H1 (cell line): ENCODE results near the gene SLC37A1. TPM values are rescaled to one million over a fixed set of nuclear protein-coding genes. Genes with fewer than 3 reads are reported as not detected.

Experiments used
- CTCF ChIA-PET: fragments of 300-600 bp; sonication (Branson Sonifier 250); formaldehyde crosslinking; loops from one replicate; lab custom pipeline; 2021; ENCODE audit not compliant: partially characterized antibody; lab: Charles Lee
- POLR2A ChIA-PET: fragments of 300-600 bp; sonication (Branson Sonifier 250); formaldehyde crosslinking; loops from one replicate; lab custom pipeline; 2021; ENCODE audit warnings: inconsistent platforms; ENCODE audit not compliant: partially characterized antibody; lab: Charles Lee
- DNase-seq, 2 experiments: peaks; one replicate each; pipeline versions ENCODE4 v3.0.0 to v3.0.0-alpha.2; 2010 to 2022; ENCODE audit warnings: low spot score in 2 of 2, low read depth in 1 of 2, mixed read lengths in 1 of 2
- FAIRE-seq: peaks from 2 replicates; lab custom pipeline; 2011; peaks lifted over from hg19 to GRCh38; lab: Jason Lieb, UNC
- H2AFZ ChIP-seq: 2 replicates; pipeline ENCODE4 v1.8.1; 2012; ENCODE audit warnings: low read length, inconsistent platforms
- H2AK5ac ChIP-seq: 2 replicates; pipeline ENCODE4 v1.6.1; 2013; ENCODE audit warnings: low read depth, low read length
- H2BK120ac ChIP-seq: replicated peaks from 2 replicates; pipeline ENCODE3; 2013; ENCODE audit warnings: low read depth, low read length, inconsistent platforms
- H2BK12ac ChIP-seq: 2 replicates; pipeline ENCODE4 v1.6.1; 2013; ENCODE audit warnings: low read depth, low read length
- H2BK15ac ChIP-seq: 2 replicates; pipeline ENCODE4 v1.6.1; 2013; ENCODE audit warnings: low read length
- H2BK20ac ChIP-seq: 2 replicates; pipeline ENCODE4 v1.6.1; 2013; ENCODE audit warnings: low read length
- H2BK5ac ChIP-seq: 2 replicates; pipeline ENCODE4 v1.6.1; 2013; ENCODE audit warnings: low read depth, low read length
- H3K14ac ChIP-seq: 2 replicates; pipeline ENCODE4 v1.6.1; 2013; ENCODE audit warnings: inconsistent platforms; ENCODE audit not compliant: insufficient read length
- H3K18ac ChIP-seq: 2 replicates; pipeline ENCODE4 v1.6.1; 2013; ENCODE audit warnings: low read length; ENCODE audit errors: extremely low read depth
- H3K23ac ChIP-seq: 2 replicates; pipeline ENCODE4 v1.6.1; 2013; ENCODE audit warnings: inconsistent platforms; ENCODE audit not compliant: insufficient read length
- H3K23me2 ChIP-seq: 2 replicates; pipeline ENCODE4 v1.6.1; 2013; ENCODE audit warnings: low read depth, low read length
- H3K27ac ChIP-seq: 2 replicates; pipeline ENCODE4 v1.6.1; 2011; ENCODE audit warnings: low read depth, low read length, inconsistent platforms
- H3K27me3 ChIP-seq, 4 experiments: replicated peaks in 1 of 4; 1 replicate in 1 of 4; 2 replicates in 3 of 4; pipeline versions ENCODE4 v1.6.1 to v1.8.1; 2011 to 2013; ENCODE audit warnings: low read length in 3 of 4, mild to moderate bottlenecking in 3 of 4, inconsistent platforms in 2 of 4, mixed read lengths in 2 of 4, moderate library complexity in 1 of 4; ENCODE audit not compliant: control insufficient read depth in 3 of 4, insufficient read depth in 3 of 4; ENCODE audit errors: extremely low read depth in 1 of 4
- H3K36me3 ChIP-seq, 4 experiments: 2 replicates each; pipeline versions ENCODE4 v1.6.1 to v1.8.1; 2011 to 2013; ENCODE audit warnings: mild to moderate bottlenecking in 4 of 4, low read length in 3 of 4, moderate library complexity in 2 of 4, control low read depth in 1 of 4, inconsistent platforms in 1 of 4; ENCODE audit not compliant: insufficient read depth in 4 of 4, control insufficient read depth in 2 of 4
- H3K4ac ChIP-seq: replicated peaks from 2 replicates; pipeline ENCODE3; 2013; ENCODE audit warnings: low read length, low read depth, mixed read lengths, inconsistent platforms; ENCODE audit not compliant: insufficient read length
- H3K4me1 ChIP-seq, 4 experiments: replicated peaks in 1 of 4; 1 replicate in 1 of 4; 2 replicates in 3 of 4; pipeline versions ENCODE4 v1.6.1 to v1.8.1; 2011 to 2013; ENCODE audit warnings: low read length in 3 of 4, inconsistent platforms in 2 of 4, mixed read lengths in 1 of 4; ENCODE audit not compliant: insufficient read depth in 4 of 4, control insufficient read depth in 3 of 4
- H3K4me2 ChIP-seq, 2 experiments: 2 replicates each; pipeline versions ENCODE4 v1.6.1 to v1.8.1; 2011 to 2013; ENCODE audit warnings: low read depth in 2 of 2, low read length in 2 of 2, control low read depth in 1 of 2, inconsistent platforms in 1 of 2, mild to moderate bottlenecking in 1 of 2; ENCODE audit not compliant: insufficient read depth in 1 of 2
- H3K4me3 ChIP-seq, 4 experiments: fragments of 200-600, 300-600 bp in 1 of 4; sonication (generic), shearing (Covaris generic), sonication (Bioruptor Twin) in 1 of 4; 2 replicates each; pipeline versions ENCODE4 v1.5.1 to v1.8.1; 2011 to 2016; ENCODE audit warnings: low read length in 4 of 4, low read depth in 3 of 4, control low read depth in 2 of 4, inconsistent platforms in 2 of 4, mild to moderate bottlenecking in 2 of 4, mixed read lengths in 1 of 4, moderate library complexity in 1 of 4; ENCODE audit not compliant: insufficient read depth in 2 of 4; ENCODE audit errors: extremely low read depth in 1 of 4
- H3K56ac ChIP-seq: replicated peaks from 2 replicates; pipeline ENCODE3; 2013; ENCODE audit warnings: low read depth, mild to moderate bottlenecking, mixed read lengths, low read length, inconsistent platforms; ENCODE audit not compliant: insufficient read length
- H3K79me1 ChIP-seq: 2 replicates; pipeline ENCODE4 v1.6.1; 2013; ENCODE audit warnings: low read depth, low read length, control low read depth
- H3K79me2 ChIP-seq, 2 experiments: 2 replicates each; pipeline versions ENCODE4 v1.6.1 to v1.8.1; 2012 to 2013; ENCODE audit warnings: low read length in 2 of 2, mild to moderate bottlenecking in 2 of 2, inconsistent platforms in 1 of 2; ENCODE audit not compliant: insufficient read depth in 2 of 2, control insufficient read depth in 1 of 2
- H3K9ac ChIP-seq, 4 experiments: replicated peaks in 1 of 4; 1 replicate in 1 of 4; 2 replicates in 3 of 4; pipeline versions ENCODE4 v1.6.1 to v1.8.1; 2011 to 2013; ENCODE audit warnings: low read depth in 3 of 4, low read length in 3 of 4, control low read depth in 2 of 4, mild to moderate bottlenecking in 2 of 4, moderate library complexity in 2 of 4, inconsistent platforms in 1 of 4; ENCODE audit errors: extremely low read depth in 1 of 4
- H3K9me3 ChIP-seq, 2 experiments: 2 replicates each; pipeline versions ENCODE4 v1.6.1 to v1.8.1; 2012 to 2013; ENCODE audit warnings: mild to moderate bottlenecking in 2 of 2, moderate library complexity in 2 of 2, control low read depth in 1 of 2, inconsistent platforms in 1 of 2, low read depth in 1 of 2, low read length in 1 of 2, mixed read lengths in 1 of 2; ENCODE audit not compliant: insufficient read depth in 2 of 2
- H4K20me1 ChIP-seq, 2 experiments: replicated peaks in 1 of 2; 2 replicates each; pipeline versions ENCODE3 to v1.8.1; 2011 to 2013; ENCODE audit warnings: inconsistent platforms in 2 of 2, low read length in 2 of 2, mild to moderate bottlenecking in 1 of 2; ENCODE audit not compliant: insufficient read depth in 2 of 2, control insufficient read depth in 1 of 2
- H4K5ac ChIP-seq: 2 replicates; pipeline ENCODE4 v1.6.1; 2013; ENCODE audit warnings: low read length, low read depth, mixed read lengths, inconsistent platforms; ENCODE audit not compliant: insufficient read length
- H4K8ac ChIP-seq: 2 replicates; pipeline ENCODE4 v1.8.0; 2013; ENCODE audit warnings: mild to moderate bottlenecking, moderate library complexity, low read length, inconsistent platforms; ENCODE audit not compliant: insufficient read depth; ENCODE audit errors: extremely low read depth
- H4K91ac ChIP-seq: replicated peaks from 2 replicates; pipeline ENCODE3; 2013; ENCODE audit warnings: low read length, mixed read lengths, inconsistent platforms; ENCODE audit not compliant: insufficient read length
- ASH2L ChIP-seq: fragments of 200-600, 300-600 bp; sonication (generic); IDR thresholded peaks from one replicate; pipeline ENCODE4 v1.7.1; 2017; ENCODE audit warnings: low read length
- EZH2 ChIP-seq: fragments of 200-600 bp; sonication (generic); IDR thresholded peaks from 2 replicates; pipeline ENCODE4 v1.7.1; 2012; ENCODE audit warnings: low read depth, mild to moderate bottlenecking, moderate library complexity, low read length, inconsistent platforms; ENCODE audit not compliant: severe bottlenecking
- KDM4A ChIP-seq: IDR thresholded peaks from one replicate; pipeline ENCODE4 v1.7.1; 2012; ENCODE audit warnings: low read depth, mild to moderate bottlenecking, moderate library complexity, low read length, inconsistent platforms; ENCODE audit not compliant: severe bottlenecking
- KDM5A ChIP-seq: fragments of 200-600 bp; IDR thresholded peaks from 2 replicates; pipeline ENCODE4 v1.7.1; 2012; ENCODE audit warnings: mild to moderate bottlenecking, low read length, inconsistent platforms, mixed read lengths
- TAF7 ChIP-seq: optimal IDR thresholded peaks from 2 replicates; pipeline ENCODE3; 2011; ENCODE audit warnings: low read depth, mild to moderate bottlenecking, inconsistent platforms, low read length, moderate library complexity, borderline replicate concordance
- WGBS, 2 experiments: shearing (Covaris generic) in 1 of 2; methylation state at CpG; one replicate each; pipeline versions ENCODE4 v1.1.6 to v1.1.7; 2013 to 2015; ENCODE audit warnings: low lambda C conversion rate in 2 of 2, mixed read lengths in 2 of 2, inconsistent platforms in 1 of 2, low coverage in 1 of 2, missing lambda C conversion rate in 1 of 2; ENCODE audit not compliant: insufficient replicate concordance in 2 of 2, insufficient coverage in 1 of 2, insufficient read length in 1 of 2; ENCODE audit errors: extremely low coverage in 1 of 2, missing lambda C conversion rate in 1 of 2; 5-methylcytosine and 5-hydroxymethylcytosine counted together
- polyA plus RNA-seq, 7 experiments: library from polyadenylated mRNA; depleted of rRNA in 3 of 7; stranded (reverse) in 5 of 7; unstranded in 2 of 7; fragments of >200 nt in 5 of 7; fragments of 200-250 nt in 2 of 7; gene quantifications; 1 replicate in 5 of 7; 2 replicates in 1 of 7; 4 replicates in 1 of 7; pipeline versions ENCODE4 v1.2.1 to v1.2.3, GENCODE V29; 2011 to 2013; ENCODE audit warnings: missing spikeins in 2 of 7, mixed read lengths in 2 of 7
- total RNA-seq: library from RNA; stranded (reverse); fragmentation: NEBNext Ultra II Directional; extraction: Animal tissue kit (Norgen Biotek cat#: 25700); gene quantifications from 2 replicates; pipeline ENCODE4 v1.2.1, GENCODE V29; 2021

The SLC37A1 gene
- total and polyA plus RNA-seq, 2 of the 8 experiments (the other 6 are each of a cell fraction or from before 2014, with no cell fraction given), result 15.6 to 30.9 TPM

- 88% methylated on average over 7 of the region's 7 CpGs; no CpG with 5 or more reads in 1 of the 2 experiments for WGBS, 2 experiments
- no peak overlapping the region for H2AK5ac ChIP-seq
- H3K56ac ChIP-seq, result no peak overlapping the region
- no peak overlapping the region for H4K8ac ChIP-seq
- H3K14ac ChIP-seq, result no peak overlapping the region
- no peak overlapping the region for H3K4me2 ChIP-seq
- H2BK20ac ChIP-seq, result no peak overlapping the region
- H4K5ac ChIP-seq, result no peak overlapping the region
- H2BK12ac ChIP-seq, result no peak overlapping the region
- H3K18ac ChIP-seq, result no peak overlapping the region
- no peaks in the 10 kb centered on the region; the same call in 1 of the 2 replicates for H3K79me1 ChIP-seq
- no peak overlapping the region for H2BK15ac ChIP-seq
- no peak overlapping the region for H3K9ac ChIP-seq
- no peak overlapping the region for H4K91ac ChIP-seq
- H3K4me1 ChIP-seq, result peaks cover 7 to 18% (median 12%) of the 10 kb centered on the region in 4 experiments
- H3K27me3 ChIP-seq, result no peaks in the 10 kb centered on the region
- ChIA-PET CTCF (interaction anchor here (1.2 kb wide), 1 partner anchor 103 kb away, joined by 3 read pairs; no protein-coding TSS in a partner anchor), POLR2A (no interaction called here)
- no peak overlapping the region for H3K27ac ChIP-seq
- no peaks in the 10 kb centered on the region for H3K9me3 ChIP-seq
- FAIRE-seq (no peak), DNase-seq (no peak)
- no peak overlapping the region for H2BK5ac ChIP-seq
- TF ChIP-seq ASH2L (no peak), EZH2 (no peak), TAF7 (no peak), KDM4A (no peak), KDM5A (no peak)
- no peak overlapping the region for H3K4ac ChIP-seq
- no peak overlapping the region for H3K4me3 ChIP-seq
- H3K79me2 ChIP-seq, result peaks cover 0 to 21% of the 10 kb centered on the region in 2 experiments; a peak in 2 of 4 replicates
- no peak overlapping the region for H2BK120ac ChIP-seq
- H2AFZ ChIP-seq, result no peak overlapping the region
- no peaks in the 10 kb centered on the region; the same call in 1 of the 2 replicates for H3K23me2 ChIP-seq
- no peaks in the 10 kb centered on the region for H4K20me1 ChIP-seq
- H3K36me3 ChIP-seq, result peaks cover 0 to 29% (median 18%) of the 10 kb centered on the region in 4 experiments
- H3K23ac ChIP-seq, result no peak overlapping the region
Observed at GRCh38 chr21:42518626-42519025, 5.0 kb downstream of the SLC37A1 start.
